Mesenteric fat pad (tissue), 1 donor: ENCODE results near the gene H2BK1. TPM values are rescaled to one million over a fixed set of nuclear protein-coding genes. Genes with fewer than 3 reads are reported as not detected.

Source experiments
- DNase-seq: peaks from one replicate; pipeline ENCODE4 v3.0.0-alpha.2; 2020; ENCODE audit warnings: low spot score
- total RNA-seq: library from RNA; stranded (reverse); fragmentation: NEBNext Ultra II Directional; extraction: Animal tissue kit (Norgen Biotek cat#: 25700); gene quantifications from one replicate; pipeline ENCODE4 v1.2.1, GENCODE V29; 2021
- donor health status: DM: yes; HTN: yes; CAD: no.

The H2BK1 gene
- total RNA-seq, 1 donor from 2014 or later, result not detected

DNA sequence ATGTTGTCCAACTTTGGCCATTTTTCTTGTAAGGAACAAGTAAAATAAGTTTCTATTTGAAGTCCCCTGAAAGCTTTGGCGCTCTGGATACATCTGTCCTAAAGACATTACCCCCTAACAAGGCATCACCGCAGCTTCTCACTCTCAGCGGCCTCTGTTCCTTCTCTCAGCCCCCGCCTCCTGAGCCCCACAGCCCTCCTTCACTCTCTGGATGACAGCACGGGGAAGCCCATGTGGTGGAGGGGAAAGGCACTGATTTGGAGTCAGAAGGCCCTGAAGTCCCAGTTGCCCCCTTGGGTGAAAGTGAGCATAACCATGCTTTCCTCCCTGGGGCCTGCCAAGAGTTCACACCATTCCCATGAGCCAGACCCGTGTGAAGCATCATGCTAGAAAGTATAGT is 4.6 kb downstream of the H2BK1 start:
- no peak for DNase-seq

GRCh38 chr7:151204383-151205032 is 5.8 kb downstream of the H2BK1 start:
- no peak for DNase-seq

- DNase-seq, result no peak
These were observed 7.5 kb downstream of the H2BK1 start for GRCh38 chr7:151202836-151203235.

DNA sequence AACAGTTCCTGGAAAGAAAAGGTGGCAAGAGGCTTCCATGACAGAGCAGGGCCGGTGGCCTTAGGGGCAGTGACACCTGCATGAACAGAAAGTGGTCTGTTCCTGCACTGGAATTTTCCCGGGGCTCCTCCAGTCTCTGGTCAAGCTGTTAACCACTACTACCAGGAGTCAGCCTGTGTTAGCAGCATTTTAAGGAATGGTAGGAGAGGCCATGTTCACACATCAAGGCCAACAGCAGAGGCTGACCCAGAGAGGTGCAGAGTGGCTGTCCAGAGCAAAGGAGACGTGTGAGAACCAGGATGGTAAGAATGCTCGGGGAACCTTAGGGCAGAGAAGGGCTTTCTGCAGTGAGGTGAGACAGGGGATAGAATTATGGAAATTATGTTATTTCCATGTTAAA is 8.5 kb downstream of the H2BK1 start:
- DNase-seq, result no peak

DNA sequence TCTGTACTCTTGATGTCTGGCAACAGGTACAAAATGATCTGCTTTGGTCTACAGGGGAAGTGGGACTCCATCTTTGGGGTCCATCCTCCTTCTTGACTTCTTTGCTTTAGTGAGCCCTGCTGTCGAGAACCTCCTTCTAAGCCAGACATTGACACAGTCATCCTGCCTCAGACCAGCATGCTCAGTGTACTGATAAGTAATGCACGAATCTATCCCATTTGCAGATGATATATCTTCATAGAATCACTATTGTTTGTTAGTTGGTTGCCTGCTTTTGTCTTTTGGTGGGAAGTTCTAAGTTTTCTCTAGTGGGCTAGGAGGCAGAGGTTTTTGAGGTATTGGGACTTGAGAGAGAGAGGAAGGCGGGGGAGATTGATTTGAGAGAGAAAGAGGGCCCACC is 8.9 kb downstream of the H2BK1 start:
- no peak for DNase-seq

- DNase-seq, result no peak
These were observed 11.1 kb downstream of the H2BK1 start for GRCh38 chr7:151198945-151199848.

DNA sequence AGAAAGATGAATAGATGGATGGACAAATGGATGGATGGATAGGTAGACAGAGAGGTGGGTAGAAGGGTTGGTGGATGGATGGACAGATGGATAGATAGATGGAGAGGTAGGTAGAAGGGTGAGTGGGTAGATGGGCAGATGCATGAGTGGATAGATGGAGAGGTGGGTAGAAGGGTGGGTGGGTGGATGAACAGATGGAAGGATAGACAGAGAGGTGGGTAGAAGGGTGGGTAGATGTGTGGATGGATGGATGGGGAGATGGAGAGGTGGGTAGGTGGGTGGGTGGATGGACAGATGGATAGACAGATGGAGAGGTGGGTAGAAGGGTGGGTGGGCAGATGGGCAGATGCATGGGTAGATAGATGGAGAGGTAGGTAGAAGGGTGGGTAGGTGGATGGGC is 12.4 kb downstream of the H2BK1 start:
- no peak for DNase-seq

DNA sequence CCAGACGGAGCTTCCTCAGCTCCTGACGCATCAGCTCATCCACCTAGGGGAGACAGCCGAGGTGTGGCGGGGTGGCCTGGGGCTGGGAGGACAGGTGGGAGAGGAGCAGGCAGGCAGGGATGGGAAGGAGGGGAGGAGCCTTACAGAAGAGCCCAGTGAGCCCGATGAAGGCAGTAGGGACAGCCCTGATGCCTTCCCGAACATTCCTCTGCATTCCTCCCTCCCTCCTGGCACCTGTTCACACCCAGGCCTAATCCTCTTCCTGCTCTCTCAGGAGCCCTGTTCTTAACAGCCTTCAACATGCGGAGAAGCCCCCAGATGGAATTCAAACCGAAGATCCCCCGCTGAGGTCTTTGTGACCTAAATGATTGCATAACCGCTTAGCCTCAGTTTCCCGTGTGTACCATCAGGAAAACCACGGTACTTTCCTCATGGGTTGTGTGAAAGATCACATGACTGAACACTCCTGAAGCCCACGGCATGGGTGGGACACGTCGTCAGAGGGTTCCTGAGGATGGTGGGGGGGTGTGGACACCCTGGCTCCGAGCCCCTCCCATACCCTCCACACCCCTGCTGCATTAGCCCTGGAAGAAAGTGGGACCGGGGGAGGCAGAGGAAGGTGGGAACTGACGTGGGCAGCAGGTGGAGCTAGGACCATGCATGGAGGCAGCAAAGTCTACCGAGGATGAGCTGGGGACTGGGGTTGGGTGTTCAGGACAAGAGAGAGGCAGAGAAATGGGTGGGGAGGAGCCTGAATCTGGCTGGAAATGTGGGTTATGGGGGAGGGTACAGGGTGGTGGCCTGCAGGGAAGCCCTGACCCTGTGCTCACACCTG is 14.5 kb downstream of the H2BK1 start:
- no peak for DNase-seq

DNA sequence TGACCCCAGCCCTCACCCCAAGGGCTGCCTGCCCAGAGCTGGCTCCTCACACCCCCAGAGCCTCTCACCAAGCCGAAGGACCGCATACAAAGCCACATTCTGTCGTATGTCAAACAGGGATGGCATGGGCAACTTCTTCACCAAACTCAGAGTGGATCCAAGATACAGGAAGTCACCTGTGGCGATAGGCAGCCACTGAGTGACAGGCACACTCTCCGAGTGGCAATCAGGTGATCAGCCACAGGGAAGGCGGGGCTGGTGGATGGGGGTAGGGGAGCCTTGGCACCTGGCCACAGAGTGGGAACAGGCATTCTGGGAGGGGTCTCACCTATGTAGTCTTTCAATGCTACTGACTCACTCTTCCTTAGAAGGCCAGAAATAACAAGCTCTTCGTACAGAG is 16.1 kb downstream of the H2BK1 start:
- DNase-seq, result no peak

DNA sequence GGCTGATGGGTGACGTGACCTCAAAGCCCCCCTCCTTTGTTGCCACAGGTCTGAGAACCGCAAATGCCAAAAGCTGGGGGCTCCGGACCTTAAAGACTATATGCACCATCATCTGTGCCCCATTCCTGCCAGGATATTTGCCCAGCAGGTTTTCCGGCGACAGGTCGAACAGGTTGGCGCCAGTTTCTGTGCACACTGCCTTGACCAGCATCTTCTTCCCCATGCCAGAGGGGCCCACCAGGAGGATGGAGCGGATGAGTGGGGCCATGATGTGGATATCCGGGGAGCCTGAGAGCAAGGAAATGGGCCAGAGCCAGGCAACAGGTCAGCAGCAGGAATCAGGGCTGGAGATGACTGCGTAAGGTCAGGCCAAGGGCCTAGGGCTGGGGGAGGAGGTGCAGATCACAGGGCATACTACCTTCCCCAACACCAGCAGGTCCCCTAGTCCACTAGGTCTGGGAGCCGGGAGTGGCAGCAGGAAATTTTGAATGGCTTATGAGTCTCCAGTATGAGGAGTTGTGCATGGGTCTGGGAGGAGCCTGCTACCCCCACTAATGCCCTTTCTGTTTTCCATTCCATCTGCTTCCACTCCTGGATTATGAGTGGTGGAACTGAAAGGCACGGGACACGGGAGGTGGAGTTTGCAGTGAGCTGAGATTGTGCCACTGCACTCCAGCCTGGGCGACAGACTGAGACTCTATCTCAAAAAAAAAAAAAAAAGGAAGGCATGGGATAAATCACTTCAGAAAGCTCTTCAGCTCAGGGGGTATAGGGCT is 16.9 kb downstream of the H2BK1 start:
- no peak for DNase-seq

DNA sequence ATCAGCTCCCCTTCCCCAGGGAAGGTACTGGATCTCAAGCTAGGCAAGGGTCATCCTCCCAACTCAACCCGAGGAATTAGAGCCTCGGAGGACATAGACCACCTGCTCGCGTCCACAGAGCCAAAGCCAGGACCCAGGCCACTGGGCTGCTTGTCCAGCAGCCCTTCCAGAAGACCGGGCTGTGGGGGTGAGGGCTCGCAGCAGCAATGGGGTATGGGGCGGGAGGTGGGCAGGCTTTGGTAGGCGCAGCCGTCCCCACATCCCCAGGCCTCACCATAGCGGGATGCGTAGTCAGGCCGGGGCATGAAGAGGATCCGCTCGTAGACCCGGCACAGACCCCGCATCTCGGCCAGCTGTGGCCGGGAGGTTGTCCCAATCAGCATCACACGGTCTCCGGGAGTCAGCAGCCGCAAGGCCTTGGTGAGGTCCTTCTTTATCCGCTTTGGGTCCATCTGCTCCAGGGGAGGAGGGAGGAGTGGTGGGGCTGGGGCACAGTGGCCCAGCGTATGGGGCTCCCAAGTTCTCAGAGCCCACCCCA is 18.2 kb downstream of the H2BK1 start:
- no peak for DNase-seq

DNA sequence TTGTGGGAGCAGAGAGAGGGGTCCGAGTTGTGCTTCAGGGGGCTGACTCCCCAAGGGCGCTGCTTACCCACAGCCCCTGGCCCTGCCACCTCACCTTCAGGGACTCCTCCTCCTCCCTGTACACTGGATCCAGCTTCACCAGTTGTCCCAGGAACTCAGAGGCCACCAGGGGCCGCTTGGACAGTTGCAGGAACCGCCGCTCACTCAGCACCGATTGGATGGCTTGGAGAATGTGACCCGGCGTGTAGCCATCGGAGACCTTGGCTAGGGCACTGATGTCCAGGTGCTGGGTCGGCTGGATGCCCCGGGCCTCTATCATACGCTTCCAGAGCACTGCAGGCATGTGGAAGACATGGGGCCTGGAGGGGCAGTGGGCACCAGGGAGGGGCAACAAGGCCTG is 18.7 kb downstream of the H2BK1 start:
- no peak for DNase-seq

DNA sequence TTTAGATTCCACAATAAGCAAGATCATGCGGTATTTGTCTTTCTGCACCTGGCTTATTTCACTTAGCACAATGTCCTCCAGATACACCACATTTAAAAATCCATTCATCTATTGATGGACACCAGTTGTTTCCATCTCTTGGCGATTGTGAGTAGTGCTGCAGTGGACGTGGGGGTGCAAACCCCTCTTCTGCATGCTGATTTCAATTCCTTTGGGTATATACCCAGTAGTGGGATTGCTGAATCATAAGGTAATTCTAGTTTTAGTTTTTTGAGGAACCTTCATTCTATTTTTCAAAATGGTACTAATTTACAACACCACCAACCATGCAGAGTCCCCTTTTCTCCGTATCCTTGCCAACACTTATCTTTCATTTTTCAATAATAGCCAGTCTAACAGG is 21.2 kb downstream of the H2BK1 start:
- DNase-seq, result no peak

- DNase-seq, result no peak
These were observed 22.1 kb downstream of the H2BK1 start for GRCh38 chr7:151188252-151188542.

DNA sequence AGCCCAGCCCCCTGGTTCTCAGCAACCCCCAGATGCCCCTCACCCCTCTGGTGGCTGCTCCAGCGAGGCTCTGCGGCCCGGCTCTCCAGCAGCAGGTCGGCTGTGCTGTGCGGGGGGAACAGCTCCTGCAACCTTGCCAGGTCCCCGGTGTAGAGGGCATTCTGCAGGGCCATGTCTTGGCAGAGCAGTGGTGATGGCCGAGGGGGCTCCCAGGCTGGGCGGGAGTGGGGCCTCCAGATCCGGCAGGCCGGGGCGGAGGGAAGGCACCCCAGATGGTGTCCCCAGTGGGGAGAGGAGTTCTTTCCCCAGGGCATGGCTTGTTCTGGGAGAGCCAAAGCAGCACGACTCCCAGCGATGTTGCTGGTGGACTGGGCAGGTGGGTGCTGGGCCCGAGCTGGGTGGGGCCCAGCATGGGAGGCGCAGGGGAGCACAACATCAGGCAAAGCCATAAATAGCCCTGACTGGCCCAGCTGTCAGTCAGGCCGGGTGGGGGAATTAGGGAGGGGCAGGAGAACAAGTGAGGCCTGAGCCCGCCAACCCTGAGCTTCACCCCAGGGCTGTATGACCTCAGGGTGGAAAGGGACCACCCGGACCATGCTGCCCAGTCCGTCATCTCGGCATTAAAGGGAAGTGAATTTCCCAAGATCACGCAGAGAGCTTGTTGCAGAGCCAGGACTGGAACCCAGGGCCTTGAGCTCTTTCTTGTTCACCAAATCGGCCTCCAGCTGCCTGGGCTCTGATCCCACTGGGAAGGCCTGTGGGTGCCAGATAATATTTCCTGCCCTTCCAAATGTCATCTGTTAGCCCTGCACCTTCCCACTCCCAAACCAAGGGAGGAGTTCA is 22.7 kb downstream of the H2BK1 start:
- DNase-seq, result no peak

GRCh38 chr7:151186640-151187408 is 23.5 kb downstream of the H2BK1 start, which contains the start of gene ASB10:
ASB10 (minus strand) TSS chr7:151187250; CDS start chr7:151187130, 120 bp downstream.
- no peak for DNase-seq

DNA sequence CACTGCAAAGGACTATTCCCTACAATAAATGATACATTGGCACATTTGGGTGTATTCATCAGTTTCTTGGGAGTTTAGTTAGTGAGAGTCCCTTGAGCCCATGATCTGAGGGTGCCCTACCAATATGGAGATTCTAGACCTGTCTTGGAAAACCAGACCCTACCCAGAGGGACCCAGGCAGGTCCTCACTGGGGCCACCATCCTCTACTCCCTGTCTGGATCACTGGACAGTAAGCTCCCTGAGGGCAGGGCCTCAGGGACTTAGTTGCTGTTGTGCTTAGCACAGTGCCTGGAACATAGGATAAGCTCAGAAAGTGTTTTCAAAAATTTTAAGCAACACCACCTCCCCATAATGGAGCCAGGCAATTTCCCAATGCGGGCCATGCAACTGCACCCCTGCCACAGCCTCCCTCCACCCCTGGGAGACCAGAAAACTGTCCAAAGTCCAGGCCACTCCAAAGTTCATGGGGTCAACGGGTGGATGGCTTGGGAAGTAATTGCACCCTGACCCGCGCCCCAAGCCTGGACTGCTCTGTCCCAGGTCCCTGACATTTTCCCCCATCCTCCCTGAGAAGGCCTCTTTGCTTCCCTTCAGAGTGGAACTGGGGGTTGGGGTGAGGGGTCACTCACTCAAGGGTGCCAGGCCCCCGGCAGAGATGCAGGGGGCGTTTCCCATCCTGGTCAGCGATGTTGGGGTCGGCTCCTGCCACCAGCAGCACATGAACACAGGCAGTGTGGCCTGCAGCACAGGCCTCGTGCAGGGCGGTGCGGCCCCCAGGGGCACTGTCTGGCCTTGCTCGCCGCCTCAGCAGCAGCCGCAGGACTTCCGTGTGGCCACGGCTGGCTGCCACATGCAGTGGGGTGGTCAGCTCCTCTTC is 24.3 kb downstream of the H2BK1 start:
- peak; percentile 9 for DNase-seq

DNA sequence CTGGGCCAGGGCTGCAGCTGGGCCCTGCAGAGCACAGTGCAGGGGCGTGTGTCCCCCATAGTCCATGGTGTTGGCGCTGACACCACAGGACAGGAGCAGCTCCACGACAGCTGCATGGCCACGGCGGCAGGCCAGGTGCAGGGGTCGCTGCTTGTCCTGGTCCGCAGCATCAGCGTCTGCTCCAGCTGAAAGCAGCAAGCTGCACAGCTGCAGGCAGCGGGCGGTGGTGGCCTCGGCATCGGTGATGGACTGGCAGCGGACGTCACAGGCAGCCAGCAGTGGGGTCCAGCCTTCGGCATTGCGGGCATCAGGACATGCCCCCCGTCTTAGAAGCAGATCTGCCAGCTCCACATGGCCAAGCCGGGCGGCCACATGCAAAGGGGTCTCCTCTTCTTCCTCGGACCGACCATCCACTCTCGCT is 29.3 kb downstream of the H2BK1 start:
- peak; percentile 88 for DNase-seq
